ENCODE data around the gene GRIK3.
A peak's percentile ranks its signal among the peaks of the same experiment; 100 is the strongest.

GRIK3 gene

DNA sequence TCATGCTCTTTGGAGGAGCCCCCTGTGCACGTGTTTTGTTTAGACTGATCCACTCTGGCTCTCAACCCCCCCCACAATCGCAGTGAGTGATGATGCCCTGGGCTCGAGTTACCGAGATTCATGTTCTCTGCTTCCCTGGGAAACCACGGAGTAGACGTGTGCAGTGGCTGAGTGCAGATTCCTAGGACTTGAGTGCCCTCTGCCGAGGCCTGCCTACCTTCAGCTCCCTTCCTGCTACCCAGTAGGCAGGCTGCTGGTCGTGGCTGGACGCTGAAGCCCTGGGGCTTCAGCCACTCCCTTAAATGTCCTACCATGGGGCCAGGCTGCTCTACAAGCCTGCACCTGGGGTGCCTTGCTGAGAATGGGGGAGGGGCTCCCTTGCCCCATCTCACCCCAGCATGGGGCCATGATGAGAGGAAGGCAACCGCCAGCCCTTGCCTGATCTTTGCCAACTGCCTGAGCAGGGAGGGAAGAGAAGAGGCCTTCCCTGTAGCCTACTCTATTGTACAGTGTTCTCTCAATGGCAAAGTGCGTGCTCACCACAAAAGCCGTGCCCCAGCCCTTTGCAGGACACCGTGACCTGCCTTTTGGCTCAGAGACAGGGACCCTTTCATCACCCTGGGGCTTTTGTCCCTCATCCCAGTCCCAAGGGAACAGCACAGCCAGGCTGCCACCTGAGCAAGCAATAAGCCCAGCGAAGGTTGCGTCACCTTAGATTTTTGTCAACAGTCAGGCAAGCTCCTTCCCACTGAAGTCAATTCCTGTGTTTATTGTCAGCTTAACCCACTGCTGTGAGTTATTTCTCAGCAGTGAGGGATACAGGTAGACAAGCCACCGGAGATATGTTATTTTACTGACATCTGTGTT lies 4.1 kb upstream of the GRIK3 start (continued):
- TF ChIP-seq ZNF501 (tag by site-specific recombination; IDR thresholded peaks at IDR 0.05): no peak
- TF ChIP-seq ZBTB1 (tag by site-specific recombination; IDR thresholded peaks at IDR 0.05): no peak
- TF ChIP-seq ZNF571 (tag by site-specific recombination; IDR thresholded peaks at IDR 0.05): no peak
- no peak for TF ChIP-seq ZNF768 (tag by site-specific recombination; IDR thresholded peaks at IDR 0.05)
- no peak for TF ChIP-seq ZNF843 (tag by site-specific recombination; IDR thresholded peaks at IDR 0.05)
- no peak for TF ChIP-seq ZNF677 (tag by site-specific recombination; IDR thresholded peaks at IDR 0.05)
- TF ChIP-seq ZNF132 (tag by site-specific recombination; IDR thresholded peaks at IDR 0.05; ENCODE audit: borderline replicate concordance): no peak
- TF ChIP-seq, protein P1, sequence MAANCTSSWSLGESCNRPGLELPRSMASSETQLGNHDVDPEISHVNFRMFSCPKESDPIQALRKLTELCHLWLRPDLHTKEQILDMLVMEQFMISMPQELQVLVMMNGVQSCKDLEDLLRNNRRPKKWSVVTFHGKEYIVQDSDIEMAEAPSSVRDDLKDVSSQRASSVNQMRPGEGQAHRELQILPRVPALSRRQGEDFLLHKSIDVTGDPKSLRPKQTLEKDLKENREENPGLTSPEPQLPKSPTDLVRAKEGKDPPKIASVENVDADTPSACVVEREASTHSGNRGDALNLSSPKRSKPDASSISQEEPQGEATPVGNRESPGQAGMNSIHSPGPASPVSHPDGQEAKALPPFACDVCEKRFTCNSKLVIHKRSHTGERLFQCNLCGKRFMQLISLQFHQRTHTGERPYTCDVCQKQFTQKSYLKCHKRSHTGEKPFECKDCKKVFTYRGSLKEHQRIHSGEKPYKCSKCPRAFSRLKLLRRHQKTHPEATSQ (tag by site-specific recombination; IDR thresholded peaks at IDR 0.05): no peak
- no peak for TF ChIP-seq GLI4 (tag by site-specific recombination; IDR thresholded peaks at IDR 0.05)
- TF ChIP-seq ZNF660 (tag by site-specific recombination; IDR thresholded peaks at IDR 0.05): peak; percentile 77
- no peak for TF ChIP-seq ZNF626 (tag by site-specific recombination; IDR thresholded peaks at IDR 0.05)
- TF ChIP-seq ZBTB20 (tag by site-specific recombination; IDR thresholded peaks at IDR 0.05): peak; percentile 45; the same call in 1 of the 2 replicates
- no peak for TF ChIP-seq ZNF658 (tag by site-specific recombination; IDR thresholded peaks at IDR 0.05)
- TF ChIP-seq, protein P2, sequence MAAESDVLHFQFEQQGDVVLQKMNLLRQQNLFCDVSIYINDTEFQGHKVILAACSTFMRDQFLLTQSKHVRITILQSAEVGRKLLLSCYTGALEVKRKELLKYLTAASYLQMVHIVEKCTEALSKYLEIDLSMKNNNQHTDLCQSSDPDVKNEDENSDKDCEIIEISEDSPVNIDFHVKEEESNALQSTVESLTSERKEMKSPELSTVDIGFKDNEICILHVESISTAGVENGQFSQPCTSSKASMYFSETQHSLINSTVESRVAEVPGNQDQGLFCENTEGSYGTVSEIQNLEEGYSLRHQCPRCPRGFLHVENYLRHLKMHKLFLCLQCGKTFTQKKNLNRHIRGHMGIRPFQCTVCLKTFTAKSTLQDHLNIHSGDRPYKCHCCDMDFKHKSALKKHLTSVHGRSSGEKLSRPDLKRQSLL (tag by site-specific recombination; IDR thresholded peaks at IDR 0.05): no peak
- peak; percentile 98 for TF ChIP-seq ZBTB17 (tag by site-specific recombination; IDR thresholded peaks at IDR 0.05)
- TF ChIP-seq PRDM1 (tag by site-specific recombination; IDR thresholded peaks at IDR 0.05): no peak
- TF ChIP-seq ZNF426 (tag by site-specific recombination; IDR thresholded peaks at IDR 0.05): no peak
- TF ChIP-seq ZNF174 (tag by site-specific recombination; IDR thresholded peaks at IDR 0.05): no peak
- no peak for TF ChIP-seq ZFP37 (tag by site-specific recombination; IDR thresholded peaks at IDR 0.05)
- no peak for TF ChIP-seq REPIN1 (tag by site-specific recombination; IDR thresholded peaks at IDR 0.05; ENCODE audit: low read depth)
- no peak for TF ChIP-seq OVOL3 (tag by site-specific recombination; IDR thresholded peaks at IDR 0.05)
- TF ChIP-seq, protein P3, sequence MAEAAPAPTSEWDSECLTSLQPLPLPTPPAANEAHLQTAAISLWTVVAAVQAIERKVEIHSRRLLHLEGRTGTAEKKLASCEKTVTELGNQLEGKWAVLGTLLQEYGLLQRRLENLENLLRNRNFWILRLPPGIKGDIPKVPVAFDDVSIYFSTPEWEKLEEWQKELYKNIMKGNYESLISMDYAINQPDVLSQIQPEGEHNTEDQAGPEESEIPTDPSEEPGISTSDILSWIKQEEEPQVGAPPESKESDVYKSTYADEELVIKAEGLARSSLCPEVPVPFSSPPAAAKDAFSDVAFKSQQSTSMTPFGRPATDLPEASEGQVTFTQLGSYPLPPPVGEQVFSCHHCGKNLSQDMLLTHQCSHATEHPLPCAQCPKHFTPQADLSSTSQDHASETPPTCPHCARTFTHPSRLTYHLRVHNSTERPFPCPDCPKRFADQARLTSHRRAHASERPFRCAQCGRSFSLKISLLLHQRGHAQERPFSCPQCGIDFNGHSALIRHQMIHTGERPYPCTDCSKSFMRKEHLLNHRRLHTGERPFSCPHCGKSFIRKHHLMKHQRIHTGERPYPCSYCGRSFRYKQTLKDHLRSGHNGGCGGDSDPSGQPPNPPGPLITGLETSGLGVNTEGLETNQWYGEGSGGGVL (tag by site-specific recombination; IDR thresholded peaks at IDR 0.05): peak; percentile 45
- TF ChIP-seq, protein P4, sequence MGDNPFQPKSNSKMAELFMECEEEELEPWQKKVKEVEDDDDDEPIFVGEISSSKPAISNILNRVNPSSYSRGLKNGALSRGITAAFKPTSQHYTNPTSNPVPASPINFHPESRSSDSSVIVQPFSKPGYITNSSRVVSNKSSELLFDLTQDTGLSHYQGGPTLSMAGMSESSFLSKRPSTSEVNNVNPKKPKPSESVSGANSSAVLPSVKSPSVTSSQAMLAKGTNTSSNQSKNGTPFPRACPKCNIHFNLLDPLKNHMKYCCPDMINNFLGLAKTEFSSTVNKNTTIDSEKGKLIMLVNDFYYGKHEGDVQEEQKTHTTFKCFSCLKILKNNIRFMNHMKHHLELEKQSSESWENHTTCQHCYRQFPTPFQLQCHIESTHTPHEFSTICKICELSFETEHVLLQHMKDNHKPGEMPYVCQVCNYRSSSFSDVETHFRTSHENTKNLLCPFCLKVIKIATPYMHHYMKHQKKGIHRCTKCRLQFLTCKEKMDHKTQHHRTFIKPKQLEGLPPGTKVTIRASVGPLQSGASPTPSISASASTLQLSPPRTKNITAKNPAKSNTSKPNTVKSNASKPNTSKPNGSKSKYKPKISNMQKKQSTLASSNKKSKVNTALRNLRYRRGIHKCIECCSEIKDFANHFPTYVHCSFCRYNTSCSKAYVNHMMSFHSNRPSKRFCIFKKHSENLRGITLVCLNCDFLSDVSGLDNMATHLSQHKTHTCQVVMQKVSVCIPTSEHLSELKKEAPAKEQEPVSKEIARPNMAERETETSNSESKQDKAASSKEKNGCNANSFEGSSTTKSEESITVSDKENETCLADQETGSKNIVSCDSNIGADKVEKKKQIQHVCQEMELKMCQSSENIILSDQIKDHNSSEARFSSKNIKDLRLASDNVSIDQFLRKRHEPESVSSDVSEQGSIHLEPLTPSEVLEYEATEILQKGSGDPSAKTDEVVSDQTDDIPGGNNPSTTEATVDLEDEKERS (tag by site-specific recombination; IDR thresholded peaks at IDR 0.05): no peak
- TF ChIP-seq ZNF510 (tag by site-specific recombination; IDR thresholded peaks at IDR 0.05; ENCODE audit: insufficient replicate concordance): no peak
- no peak for TF ChIP-seq ZNF133 (tag by site-specific recombination; IDR thresholded peaks at IDR 0.05)
- TF ChIP-seq, protein P5, sequence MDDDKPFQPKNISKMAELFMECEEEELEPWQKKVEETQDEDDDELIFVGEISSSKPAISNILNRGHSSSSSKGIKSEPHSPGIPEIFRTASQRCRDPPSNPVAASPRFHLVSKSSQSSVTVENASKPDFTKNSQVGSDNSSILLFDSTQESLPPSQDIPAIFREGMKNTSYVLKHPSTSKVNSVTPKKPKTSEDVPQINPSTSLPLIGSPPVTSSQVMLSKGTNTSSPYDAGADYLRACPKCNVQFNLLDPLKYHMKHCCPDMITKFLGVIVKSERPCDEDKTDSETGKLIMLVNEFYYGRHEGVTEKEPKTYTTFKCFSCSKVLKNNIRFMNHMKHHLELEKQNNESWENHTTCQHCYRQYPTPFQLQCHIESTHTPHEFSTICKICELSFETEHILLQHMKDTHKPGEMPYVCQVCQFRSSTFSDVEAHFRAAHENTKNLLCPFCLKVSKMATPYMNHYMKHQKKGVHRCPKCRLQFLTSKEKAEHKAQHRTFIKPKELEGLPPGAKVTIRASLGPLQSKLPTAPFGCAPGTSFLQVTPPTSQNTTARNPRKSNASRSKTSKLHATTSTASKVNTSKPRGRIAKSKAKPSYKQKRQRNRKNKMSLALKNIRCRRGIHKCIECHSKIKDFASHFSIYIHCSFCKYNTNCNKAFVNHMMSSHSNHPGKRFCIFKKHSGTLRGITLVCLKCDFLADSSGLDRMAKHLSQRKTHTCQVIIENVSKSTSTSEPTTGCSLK (tag by site-specific recombination; IDR thresholded peaks at IDR 0.05): no peak
- TF ChIP-seq ZNF341 (tag by site-specific recombination; IDR thresholded peaks at IDR 0.05; ENCODE audit: low read depth): 0 out of 2 replicates have a peak, but pooled peaks have one; percentile 19
- TF ChIP-seq, protein P6, sequence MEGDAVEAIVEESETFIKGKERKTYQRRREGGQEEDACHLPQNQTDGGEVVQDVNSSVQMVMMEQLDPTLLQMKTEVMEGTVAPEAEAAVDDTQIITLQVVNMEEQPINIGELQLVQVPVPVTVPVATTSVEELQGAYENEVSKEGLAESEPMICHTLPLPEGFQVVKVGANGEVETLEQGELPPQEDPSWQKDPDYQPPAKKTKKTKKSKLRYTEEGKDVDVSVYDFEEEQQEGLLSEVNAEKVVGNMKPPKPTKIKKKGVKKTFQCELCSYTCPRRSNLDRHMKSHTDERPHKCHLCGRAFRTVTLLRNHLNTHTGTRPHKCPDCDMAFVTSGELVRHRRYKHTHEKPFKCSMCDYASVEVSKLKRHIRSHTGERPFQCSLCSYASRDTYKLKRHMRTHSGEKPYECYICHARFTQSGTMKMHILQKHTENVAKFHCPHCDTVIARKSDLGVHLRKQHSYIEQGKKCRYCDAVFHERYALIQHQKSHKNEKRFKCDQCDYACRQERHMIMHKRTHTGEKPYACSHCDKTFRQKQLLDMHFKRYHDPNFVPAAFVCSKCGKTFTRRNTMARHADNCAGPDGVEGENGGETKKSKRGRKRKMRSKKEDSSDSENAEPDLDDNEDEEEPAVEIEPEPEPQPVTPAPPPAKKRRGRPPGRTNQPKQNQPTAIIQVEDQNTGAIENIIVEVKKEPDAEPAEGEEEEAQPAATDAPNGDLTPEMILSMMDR (tag by site-specific recombination; IDR thresholded peaks at IDR 0.05): peak; percentile 79
- TF ChIP-seq ZNF433 (tag by site-specific recombination; IDR thresholded peaks at IDR 0.05; ENCODE audit: low read depth): no peak
